ENCODE measurements around the gene HLCS.

The HLCS gene

DNA sequence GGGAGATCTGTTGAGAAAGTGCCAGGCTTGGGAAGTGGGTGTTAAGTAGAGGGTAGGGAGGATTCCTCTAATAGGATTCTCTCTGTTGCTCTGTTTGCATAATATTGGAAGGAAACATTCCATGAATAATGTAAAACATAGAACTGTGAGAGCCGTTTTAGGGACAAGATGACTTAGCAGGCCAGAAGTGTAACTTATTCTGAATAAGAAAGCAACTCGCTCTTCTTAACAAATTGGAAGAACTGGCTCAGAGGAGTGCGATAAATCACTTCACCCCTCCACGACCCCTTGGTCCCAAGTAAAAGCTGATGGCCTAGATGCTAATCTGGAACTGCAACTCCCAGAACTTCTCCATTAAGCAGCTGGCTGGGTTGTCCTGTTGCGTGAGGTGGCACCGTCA lies 248.5 kb downstream of the HLCS start:
- H3K9me3 ChIP-seq (ENCODE audit: severe bottlenecking): no peaks in the 10 kb centered on the region
- H3K36me3 ChIP-seq: no peaks in the 10 kb centered on the region
- H3K27ac ChIP-seq: no peak overlapping the region
- no peak overlapping the region for H3K4me3 ChIP-seq (ENCODE audit: low read depth, low read length)
- TF ChIP-seq, protein P1, sequence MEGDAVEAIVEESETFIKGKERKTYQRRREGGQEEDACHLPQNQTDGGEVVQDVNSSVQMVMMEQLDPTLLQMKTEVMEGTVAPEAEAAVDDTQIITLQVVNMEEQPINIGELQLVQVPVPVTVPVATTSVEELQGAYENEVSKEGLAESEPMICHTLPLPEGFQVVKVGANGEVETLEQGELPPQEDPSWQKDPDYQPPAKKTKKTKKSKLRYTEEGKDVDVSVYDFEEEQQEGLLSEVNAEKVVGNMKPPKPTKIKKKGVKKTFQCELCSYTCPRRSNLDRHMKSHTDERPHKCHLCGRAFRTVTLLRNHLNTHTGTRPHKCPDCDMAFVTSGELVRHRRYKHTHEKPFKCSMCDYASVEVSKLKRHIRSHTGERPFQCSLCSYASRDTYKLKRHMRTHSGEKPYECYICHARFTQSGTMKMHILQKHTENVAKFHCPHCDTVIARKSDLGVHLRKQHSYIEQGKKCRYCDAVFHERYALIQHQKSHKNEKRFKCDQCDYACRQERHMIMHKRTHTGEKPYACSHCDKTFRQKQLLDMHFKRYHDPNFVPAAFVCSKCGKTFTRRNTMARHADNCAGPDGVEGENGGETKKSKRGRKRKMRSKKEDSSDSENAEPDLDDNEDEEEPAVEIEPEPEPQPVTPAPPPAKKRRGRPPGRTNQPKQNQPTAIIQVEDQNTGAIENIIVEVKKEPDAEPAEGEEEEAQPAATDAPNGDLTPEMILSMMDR (IDR thresholded peaks at IDR 0.05; ENCODE audit: low read depth, low read length): no peak
- DNase-seq: no peak
- no peaks in the 10 kb centered on the region for H3K27me3 ChIP-seq (ENCODE audit: insufficient read depth, low read depth, severe bottlenecking)

DNA sequence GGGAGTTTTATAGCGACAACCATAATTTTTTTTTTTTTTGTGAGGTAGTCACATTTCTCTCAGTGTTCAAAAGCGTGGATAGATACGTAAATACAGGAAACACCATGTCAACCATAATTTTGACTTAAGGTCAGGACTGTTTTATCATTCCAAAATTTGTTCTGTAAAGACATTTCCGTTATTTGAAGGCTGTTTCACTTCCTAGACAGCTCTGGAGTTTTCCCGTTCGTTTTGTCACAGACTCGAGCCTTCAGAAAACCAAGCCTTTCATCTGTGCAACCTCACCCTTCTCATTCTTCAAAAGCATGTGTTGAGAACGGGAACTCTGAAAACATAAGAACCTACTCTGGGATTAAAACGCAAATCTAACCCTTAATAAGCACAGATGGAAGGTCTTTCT lies 249.6 kb downstream of the HLCS start:
- H3K27me3 ChIP-seq (ENCODE audit: insufficient read depth, low read depth, severe bottlenecking): no peaks in the 10 kb centered on the region
- DNase-seq: no peak

DNA sequence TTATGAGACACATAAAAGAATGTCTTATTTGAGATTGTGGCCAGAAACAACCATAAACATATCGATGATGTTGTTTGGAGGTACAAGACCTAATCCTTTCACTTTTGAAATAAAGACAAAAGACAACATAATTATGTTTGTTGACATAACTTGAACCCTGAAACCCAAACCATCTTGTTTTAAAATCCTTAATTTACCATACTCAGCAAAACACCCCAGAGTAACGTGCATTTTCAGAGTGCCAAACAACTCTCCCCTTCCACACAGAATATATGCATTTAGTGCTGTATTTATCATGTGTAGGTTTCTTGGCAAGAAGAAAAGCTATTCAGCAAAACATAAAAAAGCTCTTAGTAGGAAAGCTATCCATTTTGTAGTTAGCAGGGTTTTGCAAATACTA lies 250.1 kb downstream of the HLCS start:
- no peak overlapping the region for H3K4me3 ChIP-seq (ENCODE audit: low read depth, low read length)
- no peaks in the 10 kb centered on the region for H3K27me3 ChIP-seq (ENCODE audit: insufficient read depth, low read depth, severe bottlenecking)
- no peaks in the 10 kb centered on the region for H3K9me3 ChIP-seq (ENCODE audit: severe bottlenecking)
- no peak overlapping the region for H3K27ac ChIP-seq
- TF ChIP-seq, protein P1 (IDR thresholded peaks at IDR 0.05; ENCODE audit: low read depth, low read length): no peak
- no peak for DNase-seq
- H3K36me3 ChIP-seq: no peaks in the 10 kb centered on the region

More for the DNA sequence above, 249.6 kb downstream of the HLCS start:
- Histone ChIP-seq H3K36me3 (no peaks in the 10 kb centered on the region), H3K9me3 (ENCODE audit: severe bottlenecking) (no peaks in the 10 kb centered on the region), H3K27ac (no peak overlapping the region), H3K4me3 (ENCODE audit: low read depth, low read length) (no peak overlapping the region)
- TF ChIP-seq, protein P1 (IDR thresholded peaks at IDR 0.05; ENCODE audit: low read depth, low read length): no peak

DNA sequence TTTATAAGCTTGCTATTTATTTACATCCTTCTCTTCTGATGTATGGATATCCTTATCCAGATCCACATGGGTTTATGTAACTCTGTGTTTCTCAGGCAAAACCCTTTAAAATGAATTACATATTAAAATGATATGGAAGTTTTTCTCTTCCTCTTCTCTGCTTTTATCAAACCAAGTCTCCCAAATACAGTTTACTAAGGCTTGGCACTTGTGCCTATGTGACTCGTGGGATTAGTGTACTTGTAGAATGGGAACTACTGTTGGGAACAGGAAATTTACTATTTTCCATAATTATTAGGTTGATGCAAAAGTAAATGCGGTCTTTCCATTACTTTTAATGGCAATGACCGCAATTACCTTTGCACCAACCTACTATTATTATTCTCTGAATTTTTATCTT lies 252.7 kb downstream of the HLCS start:
- Histone ChIP-seq H3K27ac (no peak overlapping the region), H3K9me3 (ENCODE audit: severe bottlenecking) (no peaks in the 10 kb centered on the region), H3K36me3 (no peaks in the 10 kb centered on the region), H3K4me3 (ENCODE audit: low read depth, low read length) (no peak overlapping the region), H3K27me3 (ENCODE audit: insufficient read depth, low read depth, severe bottlenecking) (peaks cover 20% of the 10 kb centered on the region)
- TF ChIP-seq, protein P1 (IDR thresholded peaks at IDR 0.05; ENCODE audit: low read depth, low read length): no peak
- no peak for DNase-seq

DNA sequence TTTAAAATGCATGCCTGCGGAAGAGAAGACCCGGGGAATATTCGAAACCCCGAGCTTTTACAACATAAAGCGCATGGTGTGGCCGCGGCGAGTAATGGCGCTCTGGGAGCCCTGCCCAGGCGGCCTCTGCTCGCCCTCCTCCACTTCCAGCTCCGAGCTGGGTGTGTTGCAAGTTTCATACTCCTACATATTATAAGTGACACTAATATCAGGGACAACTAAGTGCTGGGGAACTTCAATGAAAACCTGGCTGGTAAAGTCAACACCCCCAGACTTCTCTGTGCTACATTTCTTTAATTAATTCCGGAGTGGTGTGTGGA lies 255.8 kb downstream of the HLCS start:
- peaks cover 51% of the 10 kb centered on the region for H3K27me3 ChIP-seq (ENCODE audit: insufficient read depth, low read depth, severe bottlenecking)
- no peak overlapping the region for H3K4me3 ChIP-seq (ENCODE audit: low read depth, low read length)
- TF ChIP-seq, protein P1 (IDR thresholded peaks at IDR 0.05; ENCODE audit: low read depth, low read length): no peak

DNA sequence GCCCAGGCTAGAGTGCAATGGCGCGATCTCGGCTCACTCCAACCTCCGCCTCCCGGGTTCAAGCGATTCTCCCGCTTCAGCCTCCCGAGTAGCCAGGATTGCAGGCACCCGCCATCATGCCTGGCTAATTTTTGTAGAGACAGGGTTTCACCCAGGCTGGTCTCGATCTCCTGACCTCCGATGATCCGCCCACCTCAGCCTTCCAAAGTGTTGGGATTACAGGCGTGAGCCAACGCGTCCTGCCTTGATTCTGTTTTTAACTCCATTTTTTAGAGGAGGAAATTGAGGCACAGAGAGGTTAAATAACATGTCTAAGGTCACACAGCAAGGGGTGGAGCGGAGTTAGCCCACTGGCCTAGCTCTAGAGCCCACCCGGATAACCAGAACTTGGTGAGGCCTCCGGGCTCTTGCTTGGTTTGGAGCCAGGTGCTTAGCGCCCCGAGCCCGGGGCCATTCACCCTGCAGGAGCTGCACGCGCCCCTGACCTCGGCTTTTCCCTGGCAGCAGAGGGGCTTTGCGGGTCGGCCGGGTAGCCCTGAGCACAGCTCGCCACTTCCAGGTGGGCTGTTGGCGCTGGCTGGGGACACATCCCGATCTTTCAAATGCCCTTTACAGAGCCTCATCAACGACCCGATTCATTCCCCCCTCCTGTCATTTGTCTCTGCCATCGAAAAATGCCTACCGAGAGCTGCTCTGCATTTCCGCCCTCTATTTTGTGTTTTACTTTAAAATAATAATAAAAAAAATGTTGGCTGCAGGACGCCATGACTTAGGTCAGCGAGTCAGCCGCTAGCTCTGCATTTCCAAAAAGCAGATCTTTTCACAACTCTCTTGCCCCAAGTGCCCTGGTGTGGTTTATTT lies 256.4 kb downstream of the HLCS start:
- TF ChIP-seq, protein P1 (IDR thresholded peaks at IDR 0.05; ENCODE audit: low read depth, low read length): no peak
- H3K4me3 ChIP-seq (ENCODE audit: low read depth, low read length): no peak overlapping the region
- H3K27me3 ChIP-seq (ENCODE audit: insufficient read depth, low read depth, severe bottlenecking): peaks cover 56% of the 10 kb centered on the region
- H3K36me3 ChIP-seq: no peaks in the 10 kb centered on the region
- H3K27ac ChIP-seq: no peak overlapping the region
- DNase-seq: no peak
- peaks cover 4% of the 10 kb centered on the region for H3K9me3 ChIP-seq (ENCODE audit: severe bottlenecking)

More for the DNA sequence above, 255.8 kb downstream of the HLCS start:
- H3K36me3 ChIP-seq: no peaks in the 10 kb centered on the region
- H3K27ac ChIP-seq: no peak overlapping the region
- no peaks in the 10 kb centered on the region for H3K9me3 ChIP-seq (ENCODE audit: severe bottlenecking)
- DNase-seq: no peak

Measured in WERI-Rb-1 (cell line).